Measurements from ENCODE around the gene SORBS1. TPM values are rescaled to one million over a fixed set of nuclear protein-coding genes. Genes with fewer than 3 reads are reported as not detected.

The SORBS1 gene
- total RNA-seq, 2 experiments from 2014 or later: 0.57 to 3.1 TPM

DNA sequence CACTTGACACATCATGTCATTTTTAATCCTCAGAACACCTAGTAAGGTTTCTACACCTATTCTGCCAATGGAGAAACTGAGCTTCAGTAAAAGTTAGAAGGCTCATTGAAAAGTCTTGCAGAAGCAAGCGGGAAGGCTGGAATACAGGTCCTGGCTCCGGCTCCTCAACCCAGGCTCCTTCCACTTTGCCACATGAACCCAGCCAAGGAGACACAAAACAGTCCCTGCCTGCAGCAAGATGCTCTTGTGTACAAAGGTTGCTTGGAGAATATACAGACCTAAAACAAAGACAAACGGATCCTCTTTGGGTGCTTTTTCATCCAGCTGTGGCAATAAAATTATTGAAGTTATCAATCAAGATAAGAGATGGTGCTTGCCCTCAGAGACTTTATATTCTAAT, 106.8 kb downstream of the SORBS1 start:
- TF ChIP-seq EZH2phosphoT487 (IDR thresholded peaks at IDR 0.05; ENCODE audit: borderline replicate concordance, low read depth, low read length): no peak
- no peaks in the 10 kb centered on the region for H3K79me2 ChIP-seq (ENCODE audit: insufficient read depth, low read depth, low read length)
- no peak overlapping the region for H3K4me3 ChIP-seq (ENCODE audit: low read depth, low read length, poor library complexity, severe bottlenecking)
- BruUV-seq (replicated peaks): no TSS peak
- no peaks in the 10 kb centered on the region for H4K20me1 ChIP-seq (ENCODE audit: insufficient read depth, low read length)
- H3K36me3 ChIP-seq (ENCODE audit: insufficient read depth, low read length): no peaks in the 10 kb centered on the region
- DNase-seq (ENCODE audit: low spot score): no peak
- H2AFZ ChIP-seq (ENCODE audit: low read length): no peak overlapping the region
- ChIA-PET POLR2A (no interaction called here), CTCF (ENCODE audit: unreplicated experiment) (no interaction called here)
- H3K4me2 ChIP-seq (ENCODE audit: low read length): no peak overlapping the region
- no peaks in the 10 kb centered on the region for H3K4me1 ChIP-seq (ENCODE audit: insufficient read depth, low read length, poor library complexity, severe bottlenecking)
- intact Hi-C loops (cut with micrococcal nuclease; ENCODE audit: unreplicated experiment): no loop called here
- no peaks in the 10 kb centered on the region for H3K9me2 ChIP-seq (ENCODE audit: insufficient read depth, low read length)
- H3K9me3 ChIP-seq (ENCODE audit: low read length): no peaks in the 10 kb centered on the region
- H3K27ac ChIP-seq (ENCODE audit: low read depth, low read length, poor library complexity, severe bottlenecking): no peak overlapping the region

DNA sequence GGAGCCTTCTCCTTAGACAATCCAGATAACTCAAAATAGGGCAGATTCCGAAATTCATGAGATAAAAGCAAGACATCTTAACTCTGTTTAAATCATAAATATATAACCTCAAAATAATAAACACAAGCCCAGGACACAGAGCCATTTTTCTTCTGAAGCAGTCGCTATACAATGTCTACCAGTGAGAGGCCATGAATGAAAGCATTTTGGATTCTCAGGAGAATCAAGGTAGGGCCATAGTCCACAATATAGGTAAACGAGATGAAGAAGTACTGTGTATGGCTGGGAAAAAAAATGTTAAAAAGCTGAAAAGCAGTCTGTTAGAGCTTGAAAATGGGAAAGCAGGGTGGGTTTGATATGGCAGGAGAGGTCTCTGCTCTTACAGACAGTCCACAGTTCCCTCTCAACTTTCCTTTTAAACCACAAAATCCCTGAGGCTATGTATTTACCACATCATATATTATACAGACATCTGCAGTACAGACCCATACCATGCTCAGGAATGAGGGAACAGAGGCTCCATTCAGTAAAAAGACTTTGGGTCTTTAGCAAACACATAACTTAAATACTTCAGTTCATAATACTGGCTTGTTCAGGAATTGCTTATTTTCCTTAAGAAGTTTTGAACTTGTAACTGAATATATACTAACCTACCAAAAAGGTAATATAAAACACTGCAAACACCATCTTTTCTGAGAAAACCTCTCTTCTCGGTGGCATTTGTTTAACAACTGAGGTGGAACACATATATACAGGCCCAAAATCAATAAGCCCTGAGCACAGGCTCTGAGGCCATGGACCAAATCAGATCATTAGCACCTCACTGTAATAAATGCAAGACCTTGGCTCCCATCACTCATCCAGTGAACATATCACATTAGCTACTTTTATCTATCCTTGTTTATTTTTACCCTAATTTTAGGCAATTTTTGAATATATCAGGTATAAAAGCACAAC, 109.3 kb downstream of the SORBS1 start:
- no peak for DNase-seq (ENCODE audit: low spot score)
- H3K27ac ChIP-seq (ENCODE audit: low read depth, low read length, poor library complexity, severe bottlenecking): no peak overlapping the region
- H4K20me1 ChIP-seq (ENCODE audit: insufficient read depth, low read length): no peaks in the 10 kb centered on the region
- CTCF ChIA-PET (ENCODE audit: unreplicated experiment): no interaction called here
- H3K9me3 ChIP-seq (ENCODE audit: low read length): no peaks in the 10 kb centered on the region
- no TSS peak for BruUV-seq (replicated peaks)
- no peaks in the 10 kb centered on the region for H3K9me2 ChIP-seq (ENCODE audit: insufficient read depth, low read length)
- no peaks in the 10 kb centered on the region for H3K36me3 ChIP-seq (ENCODE audit: insufficient read depth, low read length)
- H3K4me3 ChIP-seq (ENCODE audit: low read depth, low read length, poor library complexity, severe bottlenecking): no peak overlapping the region
- intact Hi-C loops (cut with micrococcal nuclease; ENCODE audit: unreplicated experiment): no loop called here
- no peak for TF ChIP-seq EZH2phosphoT487 (IDR thresholded peaks at IDR 0.05; ENCODE audit: borderline replicate concordance, low read depth, low read length)
- TF ChIP-seq, protein P1, sequence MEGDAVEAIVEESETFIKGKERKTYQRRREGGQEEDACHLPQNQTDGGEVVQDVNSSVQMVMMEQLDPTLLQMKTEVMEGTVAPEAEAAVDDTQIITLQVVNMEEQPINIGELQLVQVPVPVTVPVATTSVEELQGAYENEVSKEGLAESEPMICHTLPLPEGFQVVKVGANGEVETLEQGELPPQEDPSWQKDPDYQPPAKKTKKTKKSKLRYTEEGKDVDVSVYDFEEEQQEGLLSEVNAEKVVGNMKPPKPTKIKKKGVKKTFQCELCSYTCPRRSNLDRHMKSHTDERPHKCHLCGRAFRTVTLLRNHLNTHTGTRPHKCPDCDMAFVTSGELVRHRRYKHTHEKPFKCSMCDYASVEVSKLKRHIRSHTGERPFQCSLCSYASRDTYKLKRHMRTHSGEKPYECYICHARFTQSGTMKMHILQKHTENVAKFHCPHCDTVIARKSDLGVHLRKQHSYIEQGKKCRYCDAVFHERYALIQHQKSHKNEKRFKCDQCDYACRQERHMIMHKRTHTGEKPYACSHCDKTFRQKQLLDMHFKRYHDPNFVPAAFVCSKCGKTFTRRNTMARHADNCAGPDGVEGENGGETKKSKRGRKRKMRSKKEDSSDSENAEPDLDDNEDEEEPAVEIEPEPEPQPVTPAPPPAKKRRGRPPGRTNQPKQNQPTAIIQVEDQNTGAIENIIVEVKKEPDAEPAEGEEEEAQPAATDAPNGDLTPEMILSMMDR (conservative IDR thresholded peaks at IDR 0.05; ENCODE audit: low read length): no peak
- H2AFZ ChIP-seq (ENCODE audit: low read length): no peak overlapping the region
- POLR2A ChIA-PET: interaction anchor here (0.7 kb wide), 1 partner anchor 12 kb away, joined by 4 read pairs; no protein-coding TSS in a partner anchor
- no peaks in the 10 kb centered on the region for H3K4me1 ChIP-seq (ENCODE audit: insufficient read depth, low read length, poor library complexity, severe bottlenecking)
- no peak overlapping the region for H3K4me2 ChIP-seq (ENCODE audit: low read length)
- no peaks in the 10 kb centered on the region for H3K79me2 ChIP-seq (ENCODE audit: insufficient read depth, low read depth, low read length)

DNA sequence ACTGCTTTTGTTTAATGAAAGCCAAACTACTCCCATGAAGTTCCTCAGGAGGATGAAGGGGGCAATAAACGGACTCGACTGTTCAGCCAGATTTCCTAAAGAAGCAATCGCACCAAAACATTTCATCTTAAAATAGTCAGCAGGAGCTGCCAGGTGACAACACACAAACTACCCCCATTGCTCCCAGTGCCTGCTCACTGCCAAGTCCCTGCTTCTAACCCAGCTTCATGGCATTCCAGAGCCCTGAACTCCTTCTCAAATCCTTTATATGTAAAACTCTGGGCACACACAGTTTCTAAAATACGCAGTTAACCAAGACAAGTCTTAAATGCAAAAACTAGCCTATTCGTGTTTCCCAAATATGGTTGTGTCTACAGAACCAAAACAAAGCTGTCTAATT, 110.0 kb downstream of the SORBS1 start:
- intact Hi-C loops (cut with micrococcal nuclease; ENCODE audit: unreplicated experiment): no loop called here
- H3K4me3 ChIP-seq (ENCODE audit: low read depth, low read length, poor library complexity, severe bottlenecking): no peak overlapping the region
- no peak overlapping the region for H3K4me2 ChIP-seq (ENCODE audit: low read length)
- no peak overlapping the region for H2AFZ ChIP-seq (ENCODE audit: low read length)
- no TSS peak for BruUV-seq (replicated peaks)
- H4K20me1 ChIP-seq (ENCODE audit: insufficient read depth, low read length): no peaks in the 10 kb centered on the region
- no peaks in the 10 kb centered on the region for H3K36me3 ChIP-seq (ENCODE audit: insufficient read depth, low read length)
- H3K27ac ChIP-seq (ENCODE audit: low read depth, low read length, poor library complexity, severe bottlenecking): no peak overlapping the region
- DNase-seq (ENCODE audit: low spot score): no peak
- H3K9me3 ChIP-seq (ENCODE audit: low read length): no peaks in the 10 kb centered on the region
- H3K79me2 ChIP-seq (ENCODE audit: insufficient read depth, low read depth, low read length): no peaks in the 10 kb centered on the region
- TF ChIP-seq, protein P1 (conservative IDR thresholded peaks at IDR 0.05; ENCODE audit: low read length): no peak
- TF ChIP-seq EZH2phosphoT487 (IDR thresholded peaks at IDR 0.05; ENCODE audit: borderline replicate concordance, low read depth, low read length): no peak
- no peaks in the 10 kb centered on the region for H3K4me1 ChIP-seq (ENCODE audit: insufficient read depth, low read length, poor library complexity, severe bottlenecking)
- no peaks in the 10 kb centered on the region for H3K9me2 ChIP-seq (ENCODE audit: insufficient read depth, low read length)
- POLR2A ChIA-PET: interaction anchor here (0.7 kb wide), 1 partner anchor 12 kb away, joined by 4 read pairs; no protein-coding TSS in a partner anchor
- CTCF ChIA-PET (ENCODE audit: unreplicated experiment): no interaction called here
